ENCODE results near the gene SKIL.

SKIL gene

DNA sequence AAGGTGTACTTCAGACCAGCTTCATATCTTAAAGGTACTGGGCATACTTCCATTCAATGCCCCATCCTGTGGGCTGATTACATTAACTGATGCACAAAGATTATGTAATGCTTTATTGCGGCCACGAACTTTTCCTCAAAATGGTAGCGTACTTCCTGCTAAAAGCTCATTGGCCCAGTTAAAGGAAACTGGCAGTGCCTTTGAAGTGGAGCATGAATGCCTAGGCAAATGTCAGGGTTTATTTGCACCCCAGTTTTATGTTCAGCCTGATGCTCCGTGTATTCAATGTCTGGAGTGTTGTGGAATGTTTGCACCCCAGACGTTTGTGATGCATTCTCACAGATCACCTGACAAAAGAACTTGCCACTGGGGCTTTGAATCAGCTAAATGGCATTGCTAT, 3.4 kb downstream of the SKIL start:
- TF ChIP-seq CTCF (IDR thresholded peaks at IDR 0.05; ENCODE audit: extremely low read depth, missing control alignments): no peak
- no peak for DNase-seq (ENCODE audit: low spot score)

DNA sequence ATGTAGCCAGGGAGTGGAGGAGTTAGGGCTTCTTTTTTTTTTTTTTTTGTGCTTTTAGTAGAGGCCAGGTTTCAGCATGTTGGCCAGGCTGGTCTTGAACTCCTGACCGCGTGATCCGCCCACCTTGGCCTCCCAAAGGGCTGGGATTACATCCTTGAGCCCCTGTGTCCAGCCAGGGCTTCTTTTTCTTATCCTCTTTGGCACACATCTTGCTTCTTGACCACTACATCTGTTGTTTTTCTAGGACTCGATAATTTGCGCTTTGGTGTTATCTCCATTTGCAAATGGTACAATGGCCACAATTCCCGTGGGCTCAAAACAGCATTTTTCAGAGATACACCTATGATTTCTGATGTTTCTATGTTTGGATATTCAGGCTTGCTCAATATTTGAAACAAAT, 4.2 kb downstream of the SKIL start:
- TF ChIP-seq CTCF (IDR thresholded peaks at IDR 0.05; ENCODE audit: extremely low read depth, missing control alignments): no peak
- no peak for DNase-seq (ENCODE audit: low spot score)

- DNase-seq (ENCODE audit: low spot score): no peak
Observed at GRCh38 chr3:170363471-170363994, 6.0 kb downstream of the SKIL start.

DNA sequence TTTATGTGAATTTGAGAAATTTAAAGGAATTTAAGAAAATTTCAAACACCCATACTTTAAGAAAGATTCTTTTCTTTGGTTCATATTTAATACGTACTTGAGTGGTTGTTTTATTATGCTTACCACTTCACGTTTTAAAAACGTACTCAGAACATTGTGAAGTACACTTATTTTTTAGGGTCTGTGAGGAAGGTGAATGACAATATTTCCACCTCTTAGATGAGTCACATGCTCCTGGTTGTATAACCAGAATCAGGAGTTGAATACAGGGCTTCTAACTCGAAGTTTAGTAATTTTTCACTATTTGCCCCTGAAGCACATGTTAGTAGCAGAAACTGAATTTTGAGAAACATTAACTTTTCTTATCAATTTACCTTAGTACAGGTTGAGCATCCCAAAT, 7.5 kb downstream of the SKIL start:
- no peak for TF ChIP-seq CTCF (IDR thresholded peaks at IDR 0.05; ENCODE audit: extremely low read depth, missing control alignments)
- DNase-seq (ENCODE audit: low spot score): no peak

More at GRCh38 chr3:170363471-170363994, 6.0 kb downstream of the SKIL start:
- TF ChIP-seq CTCF (IDR thresholded peaks at IDR 0.05; ENCODE audit: extremely low read depth, missing control alignments): no peak

DNA sequence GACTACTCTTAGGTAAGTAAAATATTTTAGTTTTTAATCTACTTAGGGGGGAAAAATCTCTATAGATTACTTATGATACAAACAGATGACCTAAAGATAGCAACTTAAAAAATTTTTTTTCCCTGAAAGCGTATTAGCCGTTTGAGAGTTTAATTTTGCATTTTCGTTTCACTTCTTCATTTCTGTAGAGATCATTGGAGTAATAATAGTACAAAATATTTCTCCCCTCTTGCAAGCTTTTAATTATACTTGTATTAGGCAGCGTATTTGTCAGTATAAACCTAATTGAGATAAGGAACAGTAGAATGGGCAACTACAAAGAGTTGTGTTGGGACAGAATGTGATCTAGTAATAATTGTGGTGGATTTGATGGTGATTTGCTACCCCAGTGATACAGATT, 10.3 kb downstream of the SKIL start:
- no peak for TF ChIP-seq CTCF (IDR thresholded peaks at IDR 0.05; ENCODE audit: extremely low read depth, missing control alignments)
- DNase-seq (ENCODE audit: low spot score): no peak

DNA sequence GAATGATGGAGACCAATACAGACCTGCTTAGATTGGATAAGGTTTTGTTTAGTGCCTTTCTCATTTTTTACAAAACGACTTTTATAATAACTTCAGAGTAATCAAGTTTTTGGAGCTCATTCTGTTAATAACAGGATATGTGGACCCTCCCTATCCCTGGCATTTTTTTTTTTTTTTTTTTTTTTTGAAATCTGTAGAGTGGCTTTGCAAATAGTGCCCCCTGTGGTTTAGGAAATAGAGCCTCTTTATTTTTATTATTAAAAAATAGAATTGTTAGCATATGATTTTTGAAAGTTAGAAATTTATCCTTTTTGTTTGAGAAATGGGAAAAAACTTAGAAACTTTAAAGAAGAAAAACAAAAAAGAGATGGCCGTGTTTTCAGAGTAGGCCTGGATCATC, 11.4 kb downstream of the SKIL start:
- TF ChIP-seq CTCF (IDR thresholded peaks at IDR 0.05; ENCODE audit: extremely low read depth, missing control alignments): no peak
- DNase-seq (ENCODE audit: low spot score): no peak

- no peak for TF ChIP-seq CTCF (IDR thresholded peaks at IDR 0.05; ENCODE audit: extremely low read depth, missing control alignments)
Observed at GRCh38 chr3:170372190-170372879, 14.8 kb downstream of the SKIL start.

More at GRCh38 chr3:170372190-170372879, 14.8 kb downstream of the SKIL start:
- no peak for DNase-seq (ENCODE audit: low spot score)

All from GM20000 (cell line).